Mammary epithelial cell (primary cell): ENCODE measurements around the gene SVBP.

Experiments used
- CTCF ChIP-seq, 2 donors: IDR thresholded peaks in 1 of 2; conservative IDR thresholded peaks in 1 of 2; 2 replicates each; pipeline ENCODE4 v1.5.1; 2011 to 2012; ENCODE audit warnings: inconsistent platforms in 2 of 2, low read length in 2 of 2, mild to moderate bottlenecking in 2 of 2, control low read depth in 1 of 2, low read depth in 1 of 2; ENCODE audit not compliant: insufficient read depth in 1 of 2; ENCODE audit errors: extremely low read depth in 1 of 2
- EZH2 ChIP-seq: IDR thresholded peaks from 2 replicates; pipeline ENCODE4 v1.6.1; 2012; ENCODE audit warnings: low read length, inconsistent platforms, borderline replicate concordance

DNA sequence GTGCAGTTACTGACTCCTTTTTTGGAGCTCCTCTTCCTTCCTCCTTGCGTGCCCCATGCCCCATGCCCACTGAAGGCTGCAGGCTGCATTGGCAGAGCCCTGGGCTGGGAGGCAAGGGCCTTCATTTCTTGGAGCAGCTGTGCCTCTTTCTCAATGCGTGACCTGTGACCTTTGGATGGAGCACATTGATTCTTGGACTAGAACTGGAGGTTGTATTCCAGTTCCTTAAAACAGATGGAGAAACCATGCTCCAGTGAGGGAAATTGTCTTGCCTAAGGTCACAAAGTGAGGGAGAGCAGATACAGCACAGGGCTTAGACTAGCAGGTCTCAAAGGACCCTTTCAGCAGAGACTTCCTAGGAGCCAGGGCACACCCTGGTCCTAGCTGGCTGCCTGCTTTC, 23.4 kb downstream of the SVBP start:
- TF ChIP-seq CTCF (conservative IDR thresholded peaks at IDR 0.05 in 1 of 2, IDR thresholded peaks at IDR 0.05 in 1 of 2; ENCODE audit: extremely low read depth in 1 of 2, insufficient read depth in 1 of 2, low read depth in 1 of 2, low read length in 2 of 2) (no peak), EZH2 (no peak)
